ENCODE measurements around the gene INVS.

- TF ChIP-seq, protein P1, sequence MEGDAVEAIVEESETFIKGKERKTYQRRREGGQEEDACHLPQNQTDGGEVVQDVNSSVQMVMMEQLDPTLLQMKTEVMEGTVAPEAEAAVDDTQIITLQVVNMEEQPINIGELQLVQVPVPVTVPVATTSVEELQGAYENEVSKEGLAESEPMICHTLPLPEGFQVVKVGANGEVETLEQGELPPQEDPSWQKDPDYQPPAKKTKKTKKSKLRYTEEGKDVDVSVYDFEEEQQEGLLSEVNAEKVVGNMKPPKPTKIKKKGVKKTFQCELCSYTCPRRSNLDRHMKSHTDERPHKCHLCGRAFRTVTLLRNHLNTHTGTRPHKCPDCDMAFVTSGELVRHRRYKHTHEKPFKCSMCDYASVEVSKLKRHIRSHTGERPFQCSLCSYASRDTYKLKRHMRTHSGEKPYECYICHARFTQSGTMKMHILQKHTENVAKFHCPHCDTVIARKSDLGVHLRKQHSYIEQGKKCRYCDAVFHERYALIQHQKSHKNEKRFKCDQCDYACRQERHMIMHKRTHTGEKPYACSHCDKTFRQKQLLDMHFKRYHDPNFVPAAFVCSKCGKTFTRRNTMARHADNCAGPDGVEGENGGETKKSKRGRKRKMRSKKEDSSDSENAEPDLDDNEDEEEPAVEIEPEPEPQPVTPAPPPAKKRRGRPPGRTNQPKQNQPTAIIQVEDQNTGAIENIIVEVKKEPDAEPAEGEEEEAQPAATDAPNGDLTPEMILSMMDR (IDR thresholded peaks at IDR 0.05): no peak
- TF ChIP-seq POLR2A (IDR thresholded peaks at IDR 0.05): no peak
Observed at GRCh38 chr9:100091650-100092049, 7.4 kb upstream of the INVS start.
